HG02870 (cell line): ENCODE data around the gene GABRA6.

Source experiments
- ATAC-seq: cut with Tn5 transposase; IDR thresholded peaks from one replicate; pipeline ENCODE4 v1.9.1; 2021; ENCODE audit warnings: mild to moderate bottlenecking, moderate library complexity; ENCODE audit not compliant: unreplicated experiment

GABRA6 gene

GRCh38 chr5:161751265-161751664, 65.7 kb downstream of the GABRA6 start:
- ATAC-seq = no peak
